HCT116 (cell line): ENCODE results near the gene HCN2. TPM values are rescaled to one million over a fixed set of nuclear protein-coding genes. Genes with fewer than 3 reads are reported as not detected.

Source experiments
- ATAC-seq: fragments of 200-7000 bp; cut with Tn5 transposase; 2 replicates; pipeline ENCODE4 v1.9.1; 2020; ENCODE audit warnings: mild to moderate bottlenecking, moderate library complexity
- BruUV-seq: library from RNA; stranded (reverse); fragments of 400-500 nt; replicated peaks from 2 replicates; lab custom pipeline; 2021; lab: Mats Ljungman, UMichigan
- CTCF ChIA-PET: fragments of 300-600 bp; sonication (Branson Sonifier 250); formaldehyde crosslinking; loops from one replicate; lab custom pipeline; 2021; ENCODE audit warnings: antibody characterized with exemption; lab: Charles Lee
- POLR2A ChIA-PET: fragments of 300-600, 350-600 bp; sonication (Branson Sonifier 250); formaldehyde crosslinking; loops from one replicate; lab custom pipeline; 2021; ENCODE audit warnings: antibody characterized with exemption; lab: Charles Lee
- RAD21 ChIA-PET, 2 experiments: fragments of 300-600 bp; sonication (Branson Sonifier 250); formaldehyde crosslinking; loops; one replicate each; lab custom pipeline; 2023; ENCODE audit warnings: low total read pairs in 2 of 2; ENCODE audit not compliant: uncharacterized antibody in 2 of 2, unreplicated experiment in 2 of 2, low non-redundant PET in 1 of 2; lab: Charles Lee
- DNase-seq: peaks from one replicate; pipeline ENCODE4 v3.0.0-alpha.2; 2010; ENCODE audit warnings: low read depth, low spot score
- H2AFZ ChIP-seq: fragments of 200-600 bp; shearing (Covaris generic), sonication (generic); 2 replicates; pipeline ENCODE4 v1.6.1; 2017; ENCODE audit warnings: low read depth, mixed run types, mixed read lengths, antibody characterized with exemption, low read length; ENCODE audit not compliant: poor library complexity, severe bottlenecking
- H3K27ac ChIP-seq: 2 replicates; pipeline ENCODE4 v1.5.1; 2012; ENCODE audit warnings: low read depth, low read length
- H3K27me3 ChIP-seq: fragments of 200-600 bp; sonication (generic); 2 replicates; pipeline ENCODE4 v1.6.1; 2016; ENCODE audit warnings: mixed run types, low read length, mixed read lengths; ENCODE audit not compliant: insufficient read depth
- H3K36me3 ChIP-seq, 2 experiments: fragments of 200-500 bp in 1 of 2; fragments of 200-600 bp in 1 of 2; sonication (Bioruptor generic) in 1 of 2; sonication (generic) in 1 of 2; 2 replicates each; pipeline versions ENCODE4 v1.5.1 to v1.6.1; 2014 to 2016; ENCODE audit warnings: low read length in 2 of 2, inconsistent platforms in 1 of 2, mixed read lengths in 1 of 2, mixed run types in 1 of 2; ENCODE audit not compliant: insufficient read depth in 2 of 2, control insufficient read depth in 1 of 2
- H3K4me1 ChIP-seq, 2 experiments: fragments of 200-600 bp in 1 of 2; sonication (generic) in 1 of 2; 2 replicates each; pipeline versions ENCODE4 v1.5.1 to v1.6.1; 2012 to 2017; ENCODE audit warnings: low read length in 2 of 2, inconsistent platforms in 1 of 2, mild to moderate bottlenecking in 1 of 2, mixed read lengths in 1 of 2, mixed run types in 1 of 2, moderate library complexity in 1 of 2; ENCODE audit not compliant: insufficient read depth in 2 of 2, control insufficient read depth in 1 of 2
- H3K4me2 ChIP-seq: fragments of 200-600 bp; sonication (generic); 2 replicates; pipeline ENCODE4 v1.6.1; 2017; ENCODE audit warnings: mixed run types, low read length, mixed read lengths
- H3K4me3 ChIP-seq, 2 experiments: fragments of 200-600 bp in 1 of 2; sonication (generic) in 1 of 2; replicated peaks in 1 of 2; 2 replicates each; pipeline ENCODE4 v1.5.1; 2011 to 2016; ENCODE audit warnings: low read length in 2 of 2, control low read depth in 1 of 2, low read depth in 1 of 2, mild to moderate bottlenecking in 1 of 2, mixed read lengths in 1 of 2, mixed run types in 1 of 2
- H3K79me2 ChIP-seq: fragments of 200-600 bp; sonication (generic); 2 replicates; pipeline ENCODE4 v1.6.1; 2017; ENCODE audit warnings: mild to moderate bottlenecking, mixed run types, low read length, moderate library complexity, mixed read lengths; ENCODE audit not compliant: insufficient read depth
- H3K9ac ChIP-seq: fragments of 200-600 bp; sonication (generic); 2 replicates; pipeline ENCODE4 v1.6.1; 2016; ENCODE audit warnings: low read length, mixed read lengths
- H3K9me2 ChIP-seq: fragments of 200-600 bp; sonication (generic), shearing (Covaris generic); 2 replicates; pipeline ENCODE4 v1.6.1; 2017; ENCODE audit warnings: mixed run types, mild to moderate bottlenecking, moderate library complexity; ENCODE audit not compliant: insufficient read depth
- H3K9me3 ChIP-seq, 2 experiments: fragments of 200-500 bp in 1 of 2; fragments of 200-600 bp in 1 of 2; sonication (Bioruptor generic) in 1 of 2; sonication (generic) in 1 of 2; 2 replicates each; pipeline ENCODE4 v1.6.1; 2014 to 2017; ENCODE audit warnings: low read length in 2 of 2, mixed read lengths in 2 of 2, inconsistent platforms in 1 of 2, low read depth in 1 of 2, mild to moderate bottlenecking in 1 of 2, mixed run types in 1 of 2, moderate library complexity in 1 of 2; ENCODE audit not compliant: control insufficient read depth in 1 of 2, insufficient read depth in 1 of 2
- H4K20me1 ChIP-seq: fragments of 200-600 bp; sonication (generic), shearing (Covaris generic); 2 replicates; pipeline ENCODE4 v1.6.1; 2017; ENCODE audit warnings: mixed run types, mild to moderate bottlenecking, moderate library complexity; ENCODE audit not compliant: insufficient read depth
- CEBPB ChIP-seq: IDR thresholded peaks from 2 replicates; pipeline ENCODE4 v1.6.1; 2012; ENCODE audit warnings: low read depth
- RAD21 ChIP-seq: IDR thresholded peaks from 2 replicates; pipeline ENCODE4 v1.6.1; 2012; ENCODE audit warnings: low read depth, mild to moderate bottlenecking
- intact Hi-C: fragments of 100-400 bp; cut with micrococcal nuclease; formaldehyde crosslinking; loops from 2 replicates; pipeline ENCODE4 v1.10.0; 2022
- total RNA-seq: library from RNA; stranded (reverse); gene quantifications from one replicate; pipeline ENCODE4 v1.2.1, GENCODE V29; 2021; ENCODE audit not compliant: unreplicated experiment
- TF ChIP-seq, protein P1 (sequence below): IDR thresholded peaks from 2 replicates; pipeline ENCODE4 v1.6.1; 2012; ENCODE audit warnings: low read depth
- TF ChIP-seq, protein P2 (sequence below): IDR thresholded peaks from 2 replicates; pipeline ENCODE4 v1.6.1; 2011; ENCODE audit warnings: mild to moderate bottlenecking, low read length, moderate library complexity; ENCODE audit not compliant: insufficient replicate concordance; ENCODE audit errors: extremely low read depth

HCN2 gene
- total RNA-seq, 1 experiment from 2014 or later, result 2.4 TPM

DNA sequence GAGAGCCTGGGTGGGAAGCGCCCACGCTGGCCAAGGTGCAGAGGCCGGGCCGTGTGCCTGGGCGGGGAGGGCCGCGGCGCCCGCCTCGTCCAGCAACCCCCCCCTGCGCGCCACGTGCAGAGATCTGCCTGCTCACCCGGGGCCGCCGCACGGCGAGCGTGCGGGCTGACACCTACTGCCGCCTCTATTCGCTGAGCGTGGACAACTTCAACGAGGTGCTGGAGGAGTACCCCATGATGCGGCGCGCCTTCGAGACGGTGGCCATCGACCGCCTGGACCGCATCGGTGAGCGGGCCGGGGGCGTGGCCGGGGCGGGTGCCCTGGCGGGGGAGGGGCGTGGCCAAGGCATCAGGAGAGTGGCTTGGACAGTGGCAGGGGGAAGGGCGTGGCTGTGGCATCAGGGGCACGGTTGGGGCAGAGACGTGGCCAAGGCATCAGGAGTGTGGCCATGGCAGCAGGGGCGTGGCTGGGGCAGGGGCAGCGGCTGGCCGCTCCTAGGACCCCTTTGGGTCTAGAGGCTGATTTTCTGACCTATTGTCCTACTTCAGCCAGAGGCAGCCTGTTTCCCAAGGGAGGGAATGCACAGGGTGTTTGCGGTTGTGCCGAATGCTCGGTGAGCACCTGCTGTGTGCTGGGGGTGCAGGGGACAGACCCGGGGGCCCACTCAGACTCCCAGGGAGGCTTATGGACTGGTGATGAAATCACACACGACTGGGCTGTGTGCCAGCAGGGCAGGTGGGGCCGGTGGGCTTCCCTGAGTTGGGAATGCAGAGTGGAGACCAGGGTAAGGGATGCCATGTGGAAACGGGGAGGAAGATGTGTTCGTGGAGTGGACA is 24.3 kb downstream of the HCN2 start:
- Histone ChIP-seq H3K9me3 (no peaks in the 10 kb centered on the region), H3K4me2 (no peak overlapping the region), H4K20me1 (no peaks in the 10 kb centered on the region), H3K27ac (no peak overlapping the region; the same call in 1 of the 2 replicates), H3K79me2 (no peaks in the 10 kb centered on the region), H3K9ac (no peak overlapping the region), H3K36me3 (peaks cover 0 to 11% of the 10 kb centered on the region in 2 experiments; a peak in 2 of 4 replicates), H2AFZ (no peak overlapping the region), H3K9me2 (no peaks in the 10 kb centered on the region), H3K4me3 (no peak overlapping the region), H3K27me3 (no peaks in the 10 kb centered on the region), H3K4me1 (peaks cover 4 to 6% of the 10 kb centered on the region in 2 experiments; a peak in 3 of 4 replicates)
- intact Hi-C loops, result no loop called here
- ATAC-seq (no peak), DNase-seq (no peak)
- TF ChIP-seq, protein P1, sequence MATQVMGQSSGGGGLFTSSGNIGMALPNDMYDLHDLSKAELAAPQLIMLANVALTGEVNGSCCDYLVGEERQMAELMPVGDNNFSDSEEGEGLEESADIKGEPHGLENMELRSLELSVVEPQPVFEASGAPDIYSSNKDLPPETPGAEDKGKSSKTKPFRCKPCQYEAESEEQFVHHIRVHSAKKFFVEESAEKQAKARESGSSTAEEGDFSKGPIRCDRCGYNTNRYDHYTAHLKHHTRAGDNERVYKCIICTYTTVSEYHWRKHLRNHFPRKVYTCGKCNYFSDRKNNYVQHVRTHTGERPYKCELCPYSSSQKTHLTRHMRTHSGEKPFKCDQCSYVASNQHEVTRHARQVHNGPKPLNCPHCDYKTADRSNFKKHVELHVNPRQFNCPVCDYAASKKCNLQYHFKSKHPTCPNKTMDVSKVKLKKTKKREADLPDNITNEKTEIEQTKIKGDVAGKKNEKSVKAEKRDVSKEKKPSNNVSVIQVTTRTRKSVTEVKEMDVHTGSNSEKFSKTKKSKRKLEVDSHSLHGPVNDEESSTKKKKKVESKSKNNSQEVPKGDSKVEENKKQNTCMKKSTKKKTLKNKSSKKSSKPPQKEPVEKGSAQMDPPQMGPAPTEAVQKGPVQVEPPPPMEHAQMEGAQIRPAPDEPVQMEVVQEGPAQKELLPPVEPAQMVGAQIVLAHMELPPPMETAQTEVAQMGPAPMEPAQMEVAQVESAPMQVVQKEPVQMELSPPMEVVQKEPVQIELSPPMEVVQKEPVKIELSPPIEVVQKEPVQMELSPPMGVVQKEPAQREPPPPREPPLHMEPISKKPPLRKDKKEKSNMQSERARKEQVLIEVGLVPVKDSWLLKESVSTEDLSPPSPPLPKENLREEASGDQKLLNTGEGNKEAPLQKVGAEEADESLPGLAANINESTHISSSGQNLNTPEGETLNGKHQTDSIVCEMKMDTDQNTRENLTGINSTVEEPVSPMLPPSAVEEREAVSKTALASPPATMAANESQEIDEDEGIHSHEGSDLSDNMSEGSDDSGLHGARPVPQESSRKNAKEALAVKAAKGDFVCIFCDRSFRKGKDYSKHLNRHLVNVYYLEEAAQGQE, result no peak
- TF ChIP-seq, protein P2, sequence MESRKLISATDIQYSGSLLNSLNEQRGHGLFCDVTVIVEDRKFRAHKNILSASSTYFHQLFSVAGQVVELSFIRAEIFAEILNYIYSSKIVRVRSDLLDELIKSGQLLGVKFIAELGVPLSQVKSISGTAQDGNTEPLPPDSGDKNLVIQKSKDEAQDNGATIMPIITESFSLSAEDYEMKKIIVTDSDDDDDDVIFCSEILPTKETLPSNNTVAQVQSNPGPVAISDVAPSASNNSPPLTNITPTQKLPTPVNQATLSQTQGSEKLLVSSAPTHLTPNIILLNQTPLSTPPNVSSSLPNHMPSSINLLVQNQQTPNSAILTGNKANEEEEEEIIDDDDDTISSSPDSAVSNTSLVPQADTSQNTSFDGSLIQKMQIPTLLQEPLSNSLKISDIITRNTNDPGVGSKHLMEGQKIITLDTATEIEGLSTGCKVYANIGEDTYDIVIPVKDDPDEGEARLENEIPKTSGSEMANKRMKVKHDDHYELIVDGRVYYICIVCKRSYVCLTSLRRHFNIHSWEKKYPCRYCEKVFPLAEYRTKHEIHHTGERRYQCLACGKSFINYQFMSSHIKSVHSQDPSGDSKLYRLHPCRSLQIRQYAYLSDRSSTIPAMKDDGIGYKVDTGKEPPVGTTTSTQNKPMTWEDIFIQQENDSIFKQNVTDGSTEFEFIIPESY, result no peak
- TF ChIP-seq CEBPB (no peak), RAD21 (no peak)
- ChIA-PET POLR2A (no interaction called here), RAD21 (no interaction called here), CTCF (no interaction called here)
- BruUV-seq, result no TSS peak
